Inflammatory macrophage treated with lipopolysaccharide for 1 hour (primary cell): ENCODE measurements around the gene FPR2.
"Not testable (repeated sequence)": the region's sequence is repeated elsewhere in the genome, so short reads cannot be mapped to it uniquely, and the experiment has no call there.

Source experiments
- DNase-seq, 2 donors: peaks; one replicate each; pipeline ENCODE4 v3.0.0-alpha.2; 2020 to 2022

The FPR2 gene

GRCh38 chr19:51760697-51761356, at the start of gene FPR2:
Gene FPR2 (plus strand): TSS chr19:51761180. CDS start chr19:51768659, 7,479 bp downstream.
- DNase-seq, result no peak

GRCh38 chr19:51711702-51712101, 49.3 kb upstream of the FPR2 start:
- DNase-seq, result no peak

GRCh38 chr19:51712461-51713081, 48.4 kb upstream of the FPR2 start:
- no peak for DNase-seq

- no peak for DNase-seq
Observed at GRCh38 chr19:51713319-51714285, 47.4 kb upstream of the FPR2 start.

GRCh38 chr19:51714848-51715247, 46.1 kb upstream of the FPR2 start:
- peak in 1 of 2 donors; percentile 43 for DNase-seq

- DNase-seq, result no peak
Observed at GRCh38 chr19:51715850-51716249, 45.1 kb upstream of the FPR2 start.

GRCh38 chr19:51716925-51717324, 44.1 kb upstream of the FPR2 start:
- DNase-seq, result no peak

GRCh38 chr19:51719251-51719988, 41.6 kb upstream of the FPR2 start:
- no peak for DNase-seq

- no peak for DNase-seq
Observed at GRCh38 chr19:51721905-51722304, 39.1 kb upstream of the FPR2 start.

GRCh38 chr19:51722492-51722891, 38.5 kb upstream of the FPR2 start:
- DNase-seq, result no peak

- DNase-seq, result no peak
Observed at GRCh38 chr19:51724543-51724942, 36.4 kb upstream of the FPR2 start.

- peak; percentile 15 to 55 for DNase-seq
Observed at GRCh38 chr19:51726049-51726448, 34.9 kb upstream of the FPR2 start.

- no peak for DNase-seq
Observed at GRCh38 chr19:51727349-51727880, 33.6 kb upstream of the FPR2 start.

- DNase-seq, result no peak
Observed at GRCh38 chr19:51729781-51730180, 31.2 kb upstream of the FPR2 start.

- DNase-seq, result no peak
Observed at GRCh38 chr19:51733742-51734522, 27.0 kb upstream of the FPR2 start.

GRCh38 chr19:51735759-51736449, 25.1 kb upstream of the FPR2 start:
- peak; percentile 97 to 99 for DNase-seq

- DNase-seq, result no peak
Observed at GRCh38 chr19:51737389-51737788, 23.6 kb upstream of the FPR2 start.

GRCh38 chr19:51737924-51738323, 23.1 kb upstream of the FPR2 start:
- no peak for DNase-seq

- DNase-seq, result not testable (repeated sequence)
Observed at GRCh38 chr19:51738523-51738922, 22.5 kb upstream of the FPR2 start.

GRCh38 chr19:51739466-51740213, 21.3 kb upstream of the FPR2 start:
- DNase-seq, result no peak
